GM18498 (cell line): ENCODE results near the gene RNF220.
A peak's percentile ranks its signal among the peaks of the same experiment; 100 is the strongest.
"Not testable (repeated sequence)": the region's sequence is repeated elsewhere in the genome, so short reads cannot be mapped to it uniquely, and the experiment has no call there.

ENCODE experiments used
- ATAC-seq: cut with Tn5 transposase; IDR thresholded peaks from one replicate; pipeline ENCODE4 v1.9.1; 2021; ENCODE audit warnings: mild to moderate bottlenecking, moderate library complexity; ENCODE audit not compliant: unreplicated experiment

RNF220 gene

DNA sequence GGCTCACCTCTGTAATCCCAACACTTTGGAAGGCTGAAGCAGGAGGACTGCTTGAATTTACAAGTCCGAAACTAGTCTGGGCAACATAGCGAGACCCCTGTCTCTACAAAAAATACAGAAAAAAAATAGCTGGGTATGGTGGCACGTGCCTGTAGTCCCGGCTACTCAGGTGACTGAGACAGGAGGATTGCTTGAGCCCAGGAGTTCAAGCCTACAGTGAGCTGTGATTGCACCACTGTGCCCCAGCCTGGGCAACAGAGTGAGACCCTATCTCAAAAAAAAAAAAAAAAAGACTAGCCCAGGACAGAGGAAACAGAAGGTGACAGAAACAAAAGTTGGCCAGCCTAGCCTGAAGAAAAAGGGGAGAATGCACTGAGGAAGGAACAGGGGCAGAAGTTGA, 290.6 kb downstream of the RNF220 start:
- ATAC-seq: no peak

DNA sequence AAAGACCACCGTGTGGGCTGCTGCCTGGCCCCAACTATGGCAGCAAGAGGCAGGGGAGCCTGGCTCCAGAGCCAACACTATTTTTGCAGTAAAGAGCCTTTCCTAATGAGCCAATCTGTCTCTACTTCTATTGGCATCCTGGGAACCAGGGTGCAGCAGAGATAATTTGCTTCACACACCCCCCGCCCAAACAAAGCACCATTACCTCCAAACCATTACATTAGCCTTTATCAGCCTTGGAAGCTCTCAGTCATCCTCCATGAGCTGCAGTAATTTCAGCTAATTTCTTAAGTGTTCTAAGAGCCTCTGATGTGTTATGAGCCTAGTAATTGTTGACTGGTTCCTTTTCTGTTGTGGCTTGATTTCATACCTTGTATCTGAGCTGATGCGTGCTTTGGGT, 291.0 kb downstream of the RNF220 start:
- ATAC-seq: no peak

DNA sequence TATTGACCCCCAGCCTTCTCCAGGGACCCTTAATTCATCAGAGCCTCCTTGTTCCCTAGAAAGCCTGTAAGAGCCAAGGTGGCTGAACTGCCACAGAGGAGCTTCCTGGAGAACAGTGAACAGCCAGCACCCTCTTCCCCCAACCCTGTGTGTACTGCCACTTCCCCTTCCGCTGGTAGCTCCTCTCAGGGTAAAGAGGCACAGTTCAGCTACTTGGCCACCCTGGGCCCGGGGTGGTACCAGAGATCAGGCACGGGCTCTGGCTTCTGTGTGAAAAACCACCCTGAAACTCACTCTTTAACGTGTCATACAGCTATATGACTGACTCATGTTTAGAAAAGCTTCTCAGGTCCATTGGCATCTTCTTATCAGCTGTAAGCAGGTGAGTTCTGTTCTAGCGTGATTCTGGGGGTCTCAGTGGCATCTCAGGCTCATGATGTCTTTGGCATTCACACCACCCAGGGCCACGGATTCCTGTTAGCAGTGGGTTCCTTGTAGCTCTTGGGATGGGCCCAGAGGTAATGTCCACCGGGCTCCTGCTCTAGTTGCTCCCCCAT, 291.8 kb downstream of the RNF220 start:
- ATAC-seq: peak; percentile 65

DNA sequence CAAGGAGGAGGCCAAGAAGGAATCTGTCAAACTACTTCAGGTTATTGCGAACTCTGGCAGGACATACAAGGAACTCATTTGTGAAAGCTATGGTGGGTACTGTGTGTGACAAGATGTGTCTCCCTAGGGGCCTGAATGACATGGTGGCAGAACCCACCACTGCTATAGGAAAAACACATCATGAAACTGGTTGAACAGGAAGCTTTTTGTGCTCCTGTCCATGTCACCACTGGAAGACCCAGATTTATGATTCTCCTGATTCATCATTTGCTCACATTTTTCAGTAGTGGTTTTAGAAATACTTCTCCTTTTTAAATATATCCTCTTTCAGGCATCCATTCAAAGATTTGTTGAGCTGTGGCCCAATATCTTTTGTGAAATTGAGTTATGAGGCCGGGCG, 293.1 kb downstream of the RNF220 start:
- no peak for ATAC-seq

DNA sequence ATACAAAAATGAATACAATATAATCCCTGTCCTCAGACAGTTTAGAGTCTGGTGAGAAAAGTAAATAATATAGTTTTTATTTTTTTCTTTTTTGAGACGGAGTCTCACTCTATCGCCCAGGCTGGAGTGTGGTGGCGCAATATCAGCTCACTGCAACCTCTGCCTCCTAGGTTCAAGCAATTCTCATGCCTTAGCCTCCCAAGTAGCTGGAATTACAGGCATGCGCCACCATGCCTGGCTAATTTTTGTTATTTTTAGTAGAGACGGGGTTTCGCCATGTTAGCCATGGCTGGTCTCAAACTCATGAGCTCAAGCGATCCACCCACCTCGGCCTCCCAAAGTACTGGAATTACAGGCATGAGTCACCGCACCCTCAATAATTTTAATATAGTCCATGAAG, 294.3 kb downstream of the RNF220 start:
- ATAC-seq: not testable (repeated sequence)

DNA sequence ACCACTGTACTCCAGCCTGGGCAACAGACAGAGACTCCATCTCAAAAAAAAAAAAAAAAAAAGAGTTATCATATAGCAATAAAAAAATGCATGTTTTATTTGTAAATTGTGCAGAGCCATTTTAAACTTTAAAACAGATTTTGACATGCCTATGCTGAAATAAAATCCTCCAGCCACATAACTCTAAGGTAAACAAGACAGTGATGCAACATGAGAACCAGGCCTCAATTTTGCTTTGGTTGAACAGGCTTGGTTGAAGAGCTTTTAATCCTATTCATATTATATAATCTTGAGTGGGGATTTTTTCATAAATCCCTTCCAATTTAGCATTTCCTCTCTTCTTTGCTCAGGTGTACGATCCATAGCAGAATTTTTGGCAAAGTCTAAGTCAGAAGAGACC, 295.5 kb downstream of the RNF220 start:
- ATAC-seq: no peak

DNA sequence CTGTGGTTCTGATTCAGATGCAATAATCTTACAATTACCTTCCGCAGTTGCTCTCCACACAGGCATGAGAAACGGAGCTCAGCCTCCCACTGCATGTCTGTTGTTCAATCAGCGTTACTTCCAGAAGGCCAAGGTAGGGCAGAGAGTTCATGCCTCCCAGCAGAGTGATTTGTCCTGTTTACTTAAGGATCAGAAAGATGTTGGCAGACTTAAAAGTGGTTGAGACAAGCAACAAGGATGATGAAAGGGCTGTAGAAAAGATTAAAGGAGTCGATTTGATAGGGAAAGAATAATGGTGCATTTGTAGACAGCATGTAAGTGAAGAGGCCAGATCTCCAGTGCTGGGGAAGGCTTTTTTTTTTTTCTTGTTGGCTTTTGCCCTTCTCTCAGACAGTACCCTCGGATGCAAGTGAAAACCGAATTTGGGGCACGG, 296.1 kb downstream of the RNF220 start:
- no peak for ATAC-seq
